Neural progenitor cell (in vitro differentiated cells): ENCODE data around the gene GNAT1.

Experiments used
- CTCF ChIP-seq: fragments of 200-600 bp; sonication (generic); IDR thresholded peaks from 2 replicates; pipeline ENCODE4 v1.5.1; 2017; ENCODE audit warnings: antibody characterized with exemption, mild to moderate bottlenecking
- EZH2phosphoT487 ChIP-seq: fragments of 200-600 bp; sonication (generic); IDR thresholded peaks from 2 replicates; pipeline ENCODE4 v1.6.1; 2017; ENCODE audit warnings: antibody characterized with exemption

GRCh38 chr3:50219285-50219684 is 27.9 kb downstream of the GNAT1 start:
- TF ChIP-seq CTCF, result no peak
- TF ChIP-seq EZH2phosphoT487, result no peak
